Measurements from ENCODE around the gene MYOM3.

MYOM3 gene

DNA sequence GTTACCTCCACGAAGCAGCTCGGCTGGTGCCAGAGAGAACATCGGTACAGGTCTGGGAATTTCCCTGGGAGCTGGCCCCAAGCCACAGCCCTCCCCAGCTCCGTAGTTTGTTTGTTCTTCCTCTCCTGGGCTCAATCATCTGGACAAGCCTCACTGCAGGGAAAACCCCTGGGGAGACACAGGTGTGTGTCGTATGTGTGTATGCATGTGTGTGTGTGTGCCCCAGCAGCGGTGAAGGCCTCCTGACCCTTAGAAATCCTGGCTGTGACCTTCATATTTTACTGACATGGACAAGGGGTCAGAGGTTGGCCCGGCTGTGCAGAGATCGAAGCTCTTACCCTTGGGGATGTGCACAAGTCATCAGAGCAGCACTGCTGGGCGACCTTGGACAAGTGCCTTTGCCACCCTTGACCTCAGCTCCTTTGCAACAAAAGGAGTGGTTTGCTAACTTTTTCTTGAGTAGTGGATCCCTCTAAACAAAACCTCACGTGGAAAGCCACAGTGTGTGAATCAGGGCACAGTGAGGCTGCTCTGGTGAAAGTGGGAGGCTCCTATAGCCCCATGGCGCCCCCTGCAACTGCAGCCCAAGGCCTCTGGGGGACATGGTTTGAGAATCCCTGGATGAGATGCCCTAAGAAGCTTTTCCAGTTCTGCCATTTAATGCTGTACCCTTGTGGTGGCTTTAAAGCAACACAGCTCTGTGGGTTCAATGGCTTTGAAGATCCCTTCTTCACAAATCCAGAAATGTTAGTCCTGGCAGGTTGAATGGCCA lies 43.3 kb upstream of the MYOM3 start:
- Mint-ChIP-seq H3K9me3 (no peaks in the 10 kb centered on the region), H3K36me3 (ENCODE audit: low read depth) (no peaks in the 10 kb centered on the region), H3K27me3 (ENCODE audit: low read depth, poor library complexity) (peaks cover 2% of the 10 kb centered on the region), H3K4me1 (peaks cover 37% of the 10 kb centered on the region), H3K4me3 (no peak overlapping the region), H3K27ac (no peak overlapping the region)
- TF ChIP-seq CTCF (IDR thresholded peaks at IDR 0.05): peak; percentile 20
- DNase-seq: no peak

DNA sequence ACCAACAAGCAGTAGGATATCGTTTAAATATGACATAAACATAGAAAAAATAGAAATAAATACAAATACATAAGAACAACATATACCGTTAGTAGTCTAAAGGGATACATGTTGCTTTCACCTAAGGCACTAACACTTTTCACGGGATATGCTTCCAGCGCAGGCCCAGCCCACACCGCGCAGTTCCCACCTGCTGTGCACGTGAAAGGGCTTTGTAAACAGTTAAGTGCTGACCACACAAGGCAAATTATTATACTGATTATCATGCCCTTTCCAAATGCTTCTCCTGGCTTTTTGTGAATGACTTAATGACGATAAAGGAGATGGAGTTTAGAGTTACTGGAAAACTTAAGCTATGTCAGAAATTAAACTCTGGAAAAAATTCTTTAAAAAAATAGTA lies 42.3 kb upstream of the MYOM3 start:
- no peak overlapping the region for H3K27ac Mint-ChIP-seq
- H3K9me3 Mint-ChIP-seq: no peaks in the 10 kb centered on the region
- H3K27me3 Mint-ChIP-seq (ENCODE audit: low read depth, poor library complexity): peaks cover 11% of the 10 kb centered on the region
- DNase-seq: no peak
- H3K4me3 Mint-ChIP-seq: no peak overlapping the region
- H3K4me1 Mint-ChIP-seq: peaks cover 41% of the 10 kb centered on the region
- TF ChIP-seq CTCF (IDR thresholded peaks at IDR 0.05): no peak
- no peaks in the 10 kb centered on the region for H3K36me3 Mint-ChIP-seq (ENCODE audit: low read depth)

- no peak for DNase-seq
- Mint-ChIP-seq H3K27me3 (ENCODE audit: low read depth, poor library complexity) (peaks cover 14% of the 10 kb centered on the region), H3K4me1 (peaks cover 46% of the 10 kb centered on the region), H3K27ac (no peak overlapping the region), H3K9me3 (no peaks in the 10 kb centered on the region), H3K4me3 (no peak overlapping the region), H3K36me3 (ENCODE audit: low read depth) (no peaks in the 10 kb centered on the region)
- no peak for TF ChIP-seq CTCF (IDR thresholded peaks at IDR 0.05)
Observed at GRCh38 chr1:24152631-24153494, 40.9 kb upstream of the MYOM3 start.

DNA sequence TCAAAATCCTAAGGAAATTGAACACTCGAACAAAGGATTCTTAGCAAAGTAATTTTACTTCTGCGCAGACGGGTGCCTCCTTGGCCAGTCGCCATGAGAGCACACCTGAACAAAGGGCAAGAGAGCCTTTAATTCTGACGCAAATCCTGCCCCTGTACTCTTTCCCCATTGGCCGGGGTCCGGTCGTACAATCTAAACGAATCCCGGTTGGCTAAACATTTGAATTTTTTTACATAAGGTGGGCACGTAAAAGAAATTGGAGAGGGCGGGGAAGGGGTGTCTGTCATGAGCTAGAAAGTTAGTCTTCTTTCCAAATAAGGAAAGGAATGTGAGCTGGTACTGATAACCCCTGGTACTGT lies 39.2 kb upstream of the MYOM3 start:
- Mint-ChIP-seq H3K4me1 (peaks cover 58% of the 10 kb centered on the region), H3K4me3 (peak overlapping the region; percentile 73), H3K27ac (peak overlapping the region; percentile 97), H3K36me3 (ENCODE audit: low read depth) (no peaks in the 10 kb centered on the region), H3K9me3 (no peaks in the 10 kb centered on the region), H3K27me3 (ENCODE audit: low read depth, poor library complexity) (peaks cover 18% of the 10 kb centered on the region)
- no peak for TF ChIP-seq CTCF (IDR thresholded peaks at IDR 0.05)
- peak; percentile 44 for DNase-seq

DNA sequence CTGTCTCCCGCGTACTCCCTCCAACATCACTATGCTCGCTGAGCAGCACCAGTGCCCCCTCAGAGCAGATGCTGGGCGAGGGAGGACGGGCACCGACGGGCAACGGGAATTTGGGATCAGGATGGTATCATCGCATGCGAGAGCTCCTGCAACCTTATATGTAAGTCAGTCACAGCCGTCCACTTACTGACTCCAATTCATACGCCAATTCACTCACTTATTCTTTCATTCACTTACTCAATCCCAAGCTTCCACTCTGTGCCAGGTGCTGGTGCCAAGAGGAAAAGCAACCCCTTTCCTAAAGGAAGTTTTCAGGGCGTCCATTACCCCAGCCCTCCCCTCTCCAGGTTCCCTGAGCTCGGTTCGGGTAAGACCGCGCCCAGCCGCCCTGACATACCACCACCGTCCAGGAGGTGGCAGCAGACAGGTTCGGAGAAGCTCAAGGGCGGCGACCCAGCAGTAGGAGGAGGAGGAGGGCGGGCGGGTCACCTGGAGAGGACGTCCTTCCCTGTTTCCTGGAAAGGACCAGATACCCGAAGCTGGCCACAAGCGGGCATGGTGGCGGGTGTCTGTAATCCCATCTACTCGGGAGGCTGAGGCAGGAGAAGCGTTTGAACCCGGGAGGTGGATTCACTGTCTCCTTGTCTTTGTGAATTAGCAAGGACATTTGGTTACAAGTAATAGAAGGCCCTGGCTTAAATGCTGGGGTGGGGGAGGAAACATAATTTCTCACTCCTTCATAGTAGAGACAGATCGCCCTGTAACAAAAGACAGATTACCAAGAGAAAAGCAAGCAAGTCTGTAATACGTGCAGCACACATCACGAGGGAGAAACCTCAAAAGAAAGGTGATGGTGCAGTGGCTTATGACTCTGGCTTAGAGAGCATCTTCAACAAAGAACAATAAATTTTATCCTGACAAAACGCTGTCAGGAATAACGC lies 38.6 kb upstream of the MYOM3 start:
- Mint-ChIP-seq H3K27ac (peak overlapping the region; percentile 97), H3K36me3 (ENCODE audit: low read depth) (no peaks in the 10 kb centered on the region), H3K4me1 (peaks cover 58% of the 10 kb centered on the region), H3K9me3 (no peaks in the 10 kb centered on the region), H3K27me3 (ENCODE audit: low read depth, poor library complexity) (peaks cover 18% of the 10 kb centered on the region), H3K4me3 (peak overlapping the region; percentile 73)
- peak; percentile 95 for DNase-seq
- TF ChIP-seq CTCF (IDR thresholded peaks at IDR 0.05): peak; percentile 69

Data from nephron progenitor cell (in vitro differentiated cells).